Measurements from ENCODE around the gene SPAG5.
"Not testable (repeated sequence)": the region's sequence is repeated elsewhere in the genome, so short reads cannot be mapped to it uniquely, and the experiment has no call there.

The SPAG5 gene

DNA sequence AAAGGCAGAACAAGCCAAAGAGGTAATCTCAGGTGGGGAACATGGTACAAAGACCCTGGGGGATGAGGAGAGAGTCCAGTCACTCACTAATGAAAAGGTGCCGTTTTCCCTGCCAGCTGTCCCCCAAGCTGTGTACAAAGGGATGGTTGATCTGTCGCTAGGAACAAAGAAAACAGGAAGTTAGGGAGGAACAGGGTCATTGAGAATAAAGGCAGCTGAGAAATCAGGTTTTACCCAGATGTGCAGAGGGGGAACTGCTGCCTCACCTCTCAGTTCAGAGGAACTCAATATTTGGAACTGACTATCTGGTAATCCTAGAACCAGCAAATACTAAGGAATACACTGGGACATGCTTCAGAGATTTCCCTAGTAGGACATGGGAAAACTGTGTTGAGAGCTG, 13.7 kb upstream of the SPAG5 start:
- no peaks in the 10 kb centered on the region for H3K9me2 ChIP-seq (replicated peaks; ENCODE audit: insufficient read depth, low read length)
- no peak overlapping the region for H3K4me2 ChIP-seq (ENCODE audit: low read depth, low read length, poor library complexity, severe bottlenecking)
- H3F3A ChIP-seq (ENCODE audit: insufficient read depth) = 0 out of 2 replicates have a peak, but pooled peaks cover 4% of the 10 kb centered on the region
- no peak overlapping the region for H3K4me3 ChIP-seq (ENCODE audit: insufficient read depth, low read length, poor library complexity, severe bottlenecking)
- H4K20me1 ChIP-seq (ENCODE audit: low read depth, low read length) = no peaks in the 10 kb centered on the region
- no peak for TF ChIP-seq EZH2phosphoT487 (conservative IDR thresholded peaks at IDR 0.05; ENCODE audit: low read length)
- TF ChIP-seq, protein P1, sequence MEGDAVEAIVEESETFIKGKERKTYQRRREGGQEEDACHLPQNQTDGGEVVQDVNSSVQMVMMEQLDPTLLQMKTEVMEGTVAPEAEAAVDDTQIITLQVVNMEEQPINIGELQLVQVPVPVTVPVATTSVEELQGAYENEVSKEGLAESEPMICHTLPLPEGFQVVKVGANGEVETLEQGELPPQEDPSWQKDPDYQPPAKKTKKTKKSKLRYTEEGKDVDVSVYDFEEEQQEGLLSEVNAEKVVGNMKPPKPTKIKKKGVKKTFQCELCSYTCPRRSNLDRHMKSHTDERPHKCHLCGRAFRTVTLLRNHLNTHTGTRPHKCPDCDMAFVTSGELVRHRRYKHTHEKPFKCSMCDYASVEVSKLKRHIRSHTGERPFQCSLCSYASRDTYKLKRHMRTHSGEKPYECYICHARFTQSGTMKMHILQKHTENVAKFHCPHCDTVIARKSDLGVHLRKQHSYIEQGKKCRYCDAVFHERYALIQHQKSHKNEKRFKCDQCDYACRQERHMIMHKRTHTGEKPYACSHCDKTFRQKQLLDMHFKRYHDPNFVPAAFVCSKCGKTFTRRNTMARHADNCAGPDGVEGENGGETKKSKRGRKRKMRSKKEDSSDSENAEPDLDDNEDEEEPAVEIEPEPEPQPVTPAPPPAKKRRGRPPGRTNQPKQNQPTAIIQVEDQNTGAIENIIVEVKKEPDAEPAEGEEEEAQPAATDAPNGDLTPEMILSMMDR (IDR thresholded peaks at IDR 0.05; ENCODE audit: insufficient read depth, low read length, poor library complexity, severe bottlenecking) = no peak
- no peak overlapping the region for H3K9ac ChIP-seq (ENCODE audit: low read length)
- H2AFZ ChIP-seq (ENCODE audit: low read depth, low read length, severe bottlenecking) = no peak overlapping the region
- no peaks in the 10 kb centered on the region for H3K9me3 ChIP-seq (ENCODE audit: insufficient read depth, low read length)
- H3K27me3 ChIP-seq (ENCODE audit: low read length) = no peaks in the 10 kb centered on the region
- H3K79me2 ChIP-seq (ENCODE audit: insufficient read depth, low read length) = no peaks in the 10 kb centered on the region
- H3K36me3 ChIP-seq (ENCODE audit: low read length) = peaks cover 29% of the 10 kb centered on the region
- H3K27ac ChIP-seq (ENCODE audit: low read depth, low read length) = no peak overlapping the region

DNA sequence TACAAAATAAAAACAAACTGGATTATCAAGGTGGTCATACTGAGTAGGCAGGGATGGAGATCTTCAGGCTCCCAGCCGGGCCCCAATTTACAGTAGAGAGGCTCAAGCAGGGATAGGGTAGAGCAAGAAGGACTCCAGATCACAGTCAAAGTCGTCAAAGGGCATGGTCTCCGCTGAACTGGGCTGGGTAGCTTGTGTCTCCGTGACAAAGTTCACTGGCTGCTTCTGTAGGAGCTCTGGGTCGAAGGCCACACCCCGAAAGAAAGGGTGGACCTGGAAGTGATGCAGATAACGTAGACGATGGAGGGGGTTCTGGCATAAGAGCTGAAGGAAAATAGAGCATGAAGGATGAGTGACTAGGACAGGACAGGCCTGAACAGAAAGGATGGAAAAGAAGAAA, 11.6 kb upstream of the SPAG5 start:
- H3K36me3 ChIP-seq (ENCODE audit: low read length) = peaks cover 17% of the 10 kb centered on the region
- H3K79me2 ChIP-seq (ENCODE audit: insufficient read depth, low read length) = no peaks in the 10 kb centered on the region
- 0 out of 2 replicates have a peak, but pooled peaks cover 4% of the 10 kb centered on the region for H3F3A ChIP-seq (ENCODE audit: insufficient read depth)
- no peaks in the 10 kb centered on the region for H3K9me2 ChIP-seq (replicated peaks; ENCODE audit: insufficient read depth, low read length)
- H3K4me3 ChIP-seq (ENCODE audit: insufficient read depth, low read length, poor library complexity, severe bottlenecking) = no peak overlapping the region
- H3K9ac ChIP-seq (ENCODE audit: low read length) = no peak overlapping the region
- H4K20me1 ChIP-seq (ENCODE audit: low read depth, low read length) = no peaks in the 10 kb centered on the region
- H3K9me3 ChIP-seq (ENCODE audit: insufficient read depth, low read length) = no peaks in the 10 kb centered on the region
- no peak overlapping the region for H3K4me2 ChIP-seq (ENCODE audit: low read depth, low read length, poor library complexity, severe bottlenecking)
- H3K27me3 ChIP-seq (ENCODE audit: low read length) = no peaks in the 10 kb centered on the region
- TF ChIP-seq, protein P1 (IDR thresholded peaks at IDR 0.05; ENCODE audit: insufficient read depth, low read length, poor library complexity, severe bottlenecking) = no peak
- no peak for TF ChIP-seq EZH2phosphoT487 (conservative IDR thresholded peaks at IDR 0.05; ENCODE audit: low read length)
- H3K27ac ChIP-seq (ENCODE audit: low read depth, low read length) = no peak overlapping the region
- H2AFZ ChIP-seq (ENCODE audit: low read depth, low read length, severe bottlenecking) = no peak overlapping the region

- H3K27me3 ChIP-seq (ENCODE audit: low read length); H3K27ac ChIP-seq (ENCODE audit: low read depth, low read length); H3K79me2 ChIP-seq (ENCODE audit: insufficient read depth, low read length); H3K9me2 ChIP-seq (replicated peaks; ENCODE audit: insufficient read depth, low read length); H3K4me3 ChIP-seq (ENCODE audit: insufficient read depth, low read length, poor library complexity, severe bottlenecking); H3K36me3 ChIP-seq (ENCODE audit: low read length); H2AFZ ChIP-seq (ENCODE audit: low read depth, low read length, severe bottlenecking); H3K4me2 ChIP-seq (ENCODE audit: low read depth, low read length, poor library complexity, severe bottlenecking); H3K9me3 ChIP-seq (ENCODE audit: insufficient read depth, low read length); H3K9ac ChIP-seq (ENCODE audit: low read length); H4K20me1 ChIP-seq (ENCODE audit: low read depth, low read length): not testable (repeated sequence)
- peaks cover 17% of the 10 kb centered on the region for H3F3A ChIP-seq (ENCODE audit: insufficient read depth)
Observed at GRCh38 chr17:28604031-28604430, 5.2 kb upstream of the SPAG5 start.

DNA sequence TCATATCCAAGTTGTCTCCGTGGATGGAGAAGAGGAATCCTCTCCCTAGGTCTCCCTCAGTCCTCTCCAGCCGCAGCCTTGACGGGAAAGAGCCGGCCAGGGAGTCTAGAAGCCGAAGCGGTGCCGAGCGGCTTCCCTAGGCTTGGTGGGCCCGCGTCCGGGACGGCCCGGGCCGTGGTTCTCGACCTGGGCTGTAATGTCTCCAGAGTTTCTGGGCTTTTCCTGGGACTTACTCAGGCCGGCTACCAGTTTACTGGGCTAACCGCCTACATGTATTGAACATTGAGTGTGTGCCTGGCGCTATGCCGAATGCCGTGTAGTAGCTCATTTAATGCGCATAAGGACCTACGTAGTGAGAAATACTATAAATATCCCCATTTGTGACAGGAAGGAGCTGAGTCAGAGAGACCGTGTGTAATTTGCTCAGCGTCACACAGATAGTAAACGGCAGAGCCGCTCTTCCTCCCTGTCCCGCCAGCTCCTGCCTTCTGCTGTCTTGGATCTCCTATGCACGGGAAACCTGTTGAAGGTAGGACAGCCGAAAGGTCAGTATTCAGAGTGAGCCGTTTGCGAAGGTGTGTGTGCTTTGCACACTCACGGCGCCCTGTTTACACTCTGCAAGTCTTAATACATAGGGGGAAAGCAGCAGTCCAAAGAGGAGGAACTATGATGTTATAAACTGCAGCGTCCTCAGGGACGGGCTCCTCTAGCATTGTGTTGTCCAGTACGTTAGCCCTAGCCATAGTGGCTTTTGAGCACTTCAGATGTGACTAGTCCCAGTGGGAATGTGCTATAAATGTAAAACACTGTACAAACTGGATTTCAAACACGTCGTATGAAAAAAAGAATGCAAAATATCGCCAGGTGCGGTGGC, 723 bp upstream of the SPAG5 start:
- Histone ChIP-seq H3K27me3 (ENCODE audit: low read length) (no peaks in the 10 kb centered on the region), H3K9me3 (ENCODE audit: insufficient read depth, low read length) (no peaks in the 10 kb centered on the region), H3K36me3 (ENCODE audit: low read length) (no peaks in the 10 kb centered on the region; the same call in 1 of the 2 replicates), H4K20me1 (ENCODE audit: low read depth, low read length) (no peaks in the 10 kb centered on the region), H3K9me2 (replicated peaks; ENCODE audit: insufficient read depth, low read length) (no peaks in the 10 kb centered on the region), H3K9ac (ENCODE audit: low read length) (peak overlapping the region; percentile 88), H3K4me2 (ENCODE audit: low read depth, low read length, poor library complexity, severe bottlenecking) (peak overlapping the region; percentile 83), H3K4me3 (ENCODE audit: insufficient read depth, low read length, poor library complexity, severe bottlenecking) (peak overlapping the region; percentile 91), H3K79me2 (ENCODE audit: insufficient read depth, low read length) (peaks cover 29% of the 10 kb centered on the region), H3F3A (ENCODE audit: insufficient read depth) (peaks cover 13% of the 10 kb centered on the region), H3K27ac (ENCODE audit: low read depth, low read length) (peak overlapping the region; percentile 75), H2AFZ (ENCODE audit: low read depth, low read length, severe bottlenecking) (peak overlapping the region; percentile 52)
- TF ChIP-seq, protein P1 (IDR thresholded peaks at IDR 0.05; ENCODE audit: insufficient read depth, low read length, poor library complexity, severe bottlenecking) = no peak
- no peak for TF ChIP-seq EZH2phosphoT487 (conservative IDR thresholded peaks at IDR 0.05; ENCODE audit: low read length)
